Activated CD8-positive, alpha-beta memory T cell treated with anti-CD3 and anti-CD28 coated beads for 24 hours (primary cell): ENCODE results near the gene STAB1.

ENCODE experiments used
- DNase-seq: peaks from one replicate; pipeline ENCODE4 v3.0.0-alpha.2; 2020

Gene STAB1

DNA sequence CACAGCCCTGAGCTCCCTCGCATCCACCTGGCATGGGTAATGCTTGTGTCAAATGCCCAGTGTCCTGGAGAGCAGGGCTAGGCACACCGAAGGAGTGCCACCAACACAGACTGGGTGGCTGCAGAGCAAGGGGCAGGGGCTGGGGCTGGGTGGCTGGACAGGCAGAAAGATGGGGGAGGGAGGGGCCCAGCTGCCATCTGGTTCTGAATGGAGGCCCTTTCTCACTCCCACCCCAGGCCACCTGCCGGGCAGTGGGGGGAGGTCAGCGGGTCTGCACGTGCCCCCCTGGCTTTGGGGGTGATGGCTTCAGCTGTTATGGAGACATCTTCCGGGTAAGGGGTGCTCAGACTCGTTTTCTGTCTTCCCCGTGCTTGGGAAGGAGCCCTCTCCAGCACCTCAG lies 17.0 kb downstream of the STAB1 start:
- no peak for DNase-seq

GRCh38 chr3:52512727-52513126 lies 17.6 kb downstream of the STAB1 start:
- DNase-seq, result no peak

DNA sequence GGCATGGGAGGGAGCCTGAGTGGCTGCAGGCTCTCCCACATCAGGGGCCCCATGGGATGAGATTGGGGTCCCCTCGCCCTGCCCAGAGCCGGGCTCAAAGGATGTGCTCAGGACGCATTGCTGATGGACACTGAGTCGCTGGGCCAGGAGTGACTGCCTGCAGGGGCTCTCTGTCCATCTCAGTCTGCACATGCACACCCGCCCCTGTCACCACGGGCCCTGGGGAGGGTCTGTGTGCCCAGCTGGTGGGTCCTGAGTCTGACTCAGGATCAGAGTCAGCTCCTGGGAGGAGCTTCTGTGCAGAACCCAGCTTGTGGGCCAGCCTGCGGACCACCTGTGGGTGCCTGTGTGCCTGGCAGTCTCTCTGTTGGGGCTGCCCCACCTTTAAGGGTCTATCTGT lies 18.1 kb downstream of the STAB1 start:
- no peak for DNase-seq

DNA sequence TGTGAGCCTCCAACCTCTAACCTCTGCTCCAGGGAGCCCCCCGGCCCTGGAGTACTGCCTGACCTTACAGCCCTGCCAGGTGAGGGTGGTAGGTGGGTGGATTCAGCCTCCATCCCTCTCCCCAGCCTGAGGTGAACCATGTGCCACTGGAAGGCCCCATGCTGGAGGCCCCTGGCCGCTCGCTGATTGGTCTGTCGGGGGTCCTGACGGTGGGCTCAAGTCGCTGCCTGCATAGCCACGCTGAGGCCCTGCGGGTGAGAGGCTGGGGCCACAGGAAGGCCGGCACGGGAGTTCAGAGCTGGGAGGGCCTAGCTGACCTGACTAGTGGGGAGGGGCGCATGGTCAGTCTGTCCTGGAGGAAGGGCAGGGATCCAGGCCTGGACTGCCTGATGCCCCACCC lies 19.4 kb downstream of the STAB1 start:
- DNase-seq, result no peak

GRCh38 chr3:52515192-52515591 lies 20.1 kb downstream of the STAB1 start:
- no peak for DNase-seq

DNA sequence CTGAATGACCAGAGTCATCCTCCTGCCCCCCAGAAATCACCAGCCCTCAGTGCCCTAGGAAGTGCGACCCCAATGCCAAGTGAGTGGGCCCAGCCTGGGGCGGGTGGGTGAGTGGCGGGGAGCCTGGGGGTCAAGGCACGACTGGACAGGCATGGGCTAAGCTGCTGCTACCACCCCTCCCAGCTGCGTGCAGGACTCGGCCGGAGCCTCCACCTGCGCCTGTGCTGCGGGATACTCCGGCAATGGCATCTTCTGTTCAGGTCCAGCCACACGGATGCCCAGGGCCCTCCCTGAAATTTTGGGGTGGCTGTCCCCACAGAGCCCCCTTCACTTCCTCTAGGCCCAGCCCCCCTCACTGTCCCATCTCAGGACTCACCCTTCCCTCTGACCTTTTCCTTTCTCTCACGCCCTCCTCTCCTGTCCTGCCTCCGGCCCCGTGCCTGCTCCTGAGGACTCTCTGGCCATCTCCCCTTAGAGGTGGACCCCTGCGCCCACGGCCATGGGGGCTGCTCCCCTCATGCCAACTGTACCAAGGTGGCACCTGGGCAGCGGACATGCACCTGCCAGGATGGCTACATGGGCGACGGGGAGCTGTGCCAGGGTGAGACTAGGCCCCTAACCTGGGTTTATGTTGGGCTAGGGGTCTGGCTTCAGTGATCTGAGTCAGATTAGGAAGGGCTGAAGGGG lies 21.5 kb downstream of the STAB1 start:
- no peak for DNase-seq

- DNase-seq, result no peak
These were observed 22.9 kb downstream of the STAB1 start for GRCh38 chr3:52517796-52518722.

DNA sequence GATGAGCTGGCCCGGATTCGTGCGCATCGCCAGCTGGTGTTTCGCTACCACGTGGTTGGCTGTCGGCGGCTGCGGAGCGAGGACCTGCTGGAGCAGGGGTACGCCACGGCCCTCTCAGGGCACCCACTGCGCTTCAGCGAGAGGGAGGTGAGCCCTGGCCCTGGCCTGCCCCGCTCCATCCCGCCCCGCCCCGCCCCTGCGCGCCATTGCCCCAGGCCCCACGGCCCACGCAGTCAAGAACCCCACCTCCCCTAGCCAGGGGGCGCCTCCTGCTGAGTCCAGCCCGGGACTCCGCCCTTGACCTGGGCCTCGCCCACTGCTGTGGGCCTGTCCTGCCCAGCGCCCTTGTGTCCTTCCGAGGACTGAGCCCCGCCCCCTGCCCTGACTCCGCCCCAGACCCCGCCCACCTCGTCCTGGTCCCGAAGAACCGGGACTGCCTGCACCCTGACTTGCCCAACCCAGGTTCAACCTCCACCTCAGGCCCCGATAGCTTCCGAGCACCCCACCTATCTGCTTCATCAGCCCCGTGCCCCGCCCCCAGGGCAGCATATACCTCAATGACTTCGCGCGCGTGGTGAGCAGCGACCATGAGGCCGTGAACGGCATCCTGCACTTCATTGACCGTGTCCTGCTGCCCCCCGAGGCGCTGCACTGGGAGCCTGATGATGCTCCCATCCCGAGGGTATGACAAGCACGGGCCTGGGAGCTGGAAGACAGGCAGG lies 23.7 kb downstream of the STAB1 start:
- no peak for DNase-seq

GRCh38 chr3:52519445-52520140 lies 24.5 kb downstream of the STAB1 start:
- DNase-seq, result no peak

DNA sequence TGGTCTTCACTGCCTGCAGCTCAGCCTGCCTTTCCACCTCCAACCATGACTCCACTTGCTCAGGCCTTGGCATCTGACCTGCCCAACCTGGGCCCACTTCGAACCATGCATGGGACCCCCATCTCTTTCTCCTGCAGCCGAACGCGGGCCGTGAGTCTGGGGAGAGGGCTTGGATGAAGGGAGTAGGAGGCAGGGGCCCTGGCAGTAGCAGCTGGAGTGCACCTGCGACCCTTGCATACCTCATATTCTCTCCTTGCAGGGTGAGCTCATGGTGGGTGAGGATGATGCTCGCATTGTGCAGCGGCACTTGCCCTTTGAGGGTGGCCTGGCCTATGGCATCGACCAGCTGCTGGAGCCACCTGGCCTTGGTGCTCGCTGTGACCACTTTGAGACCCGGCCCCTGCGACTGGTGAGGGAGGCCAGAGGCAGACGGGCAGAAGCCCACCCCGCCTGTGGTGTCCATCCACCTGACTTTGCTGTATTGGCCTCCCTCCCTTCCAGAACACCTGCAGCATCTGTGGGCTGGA lies 25.1 kb downstream of the STAB1 start:
- DNase-seq, result no peak

- no peak for DNase-seq
These were observed 25.8 kb downstream of the STAB1 start for GRCh38 chr3:52520716-52521487.

DNA sequence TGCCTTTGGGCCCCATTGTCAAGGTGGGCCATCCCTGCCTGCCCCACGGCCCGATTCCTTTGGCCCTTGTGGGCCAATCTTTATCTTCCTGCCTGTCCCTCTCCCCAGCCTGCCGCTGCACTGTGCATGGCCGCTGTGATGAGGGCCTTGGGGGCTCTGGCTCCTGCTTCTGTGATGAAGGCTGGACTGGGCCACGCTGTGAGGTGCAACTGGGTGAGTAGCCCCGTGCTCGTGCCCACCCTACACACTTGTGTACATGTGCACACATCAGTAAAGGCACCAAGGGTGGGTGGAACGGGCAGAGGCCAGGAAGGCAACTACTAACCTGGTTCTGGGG lies 26.3 kb downstream of the STAB1 start:
- no peak for DNase-seq

GRCh38 chr3:52521881-52522650 lies 26.9 kb downstream of the STAB1 start:
- no peak for DNase-seq

DNA sequence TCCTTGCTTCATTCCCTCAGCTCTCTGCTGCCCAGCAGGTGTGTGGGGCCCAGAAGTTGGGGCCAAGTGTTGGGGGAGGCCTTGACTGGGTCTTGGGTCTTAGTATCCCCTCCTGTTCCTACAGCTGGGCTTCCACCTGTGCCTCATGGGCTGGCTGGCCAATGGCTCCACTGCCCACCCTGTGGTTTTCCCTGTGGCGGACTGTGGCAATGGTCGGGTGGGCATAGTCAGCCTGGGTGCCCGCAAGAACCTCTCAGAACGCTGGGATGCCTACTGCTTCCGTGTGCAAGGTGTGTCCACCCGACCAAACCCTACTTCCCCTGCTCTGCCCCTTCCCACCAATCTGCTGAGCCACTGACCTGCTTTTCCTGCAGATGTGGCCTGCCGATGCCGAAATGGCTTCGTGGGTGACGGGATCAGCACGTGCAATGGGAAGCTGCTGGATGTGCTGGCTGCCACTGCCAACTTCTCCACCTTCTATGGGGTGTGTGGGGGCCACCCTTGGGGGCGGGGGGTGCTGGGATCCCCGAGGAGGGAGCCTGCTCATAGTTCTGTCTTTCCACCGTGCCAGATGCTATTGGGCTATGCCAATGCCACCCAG lies 27.6 kb downstream of the STAB1 start:
- no peak for DNase-seq

GRCh38 chr3:52523386-52524257 lies 28.5 kb downstream of the STAB1 start:
- DNase-seq, result no peak

GRCh38 chr3:52524258-52524751 lies 29.2 kb downstream of the STAB1 start:
- DNase-seq, result no peak

DNA sequence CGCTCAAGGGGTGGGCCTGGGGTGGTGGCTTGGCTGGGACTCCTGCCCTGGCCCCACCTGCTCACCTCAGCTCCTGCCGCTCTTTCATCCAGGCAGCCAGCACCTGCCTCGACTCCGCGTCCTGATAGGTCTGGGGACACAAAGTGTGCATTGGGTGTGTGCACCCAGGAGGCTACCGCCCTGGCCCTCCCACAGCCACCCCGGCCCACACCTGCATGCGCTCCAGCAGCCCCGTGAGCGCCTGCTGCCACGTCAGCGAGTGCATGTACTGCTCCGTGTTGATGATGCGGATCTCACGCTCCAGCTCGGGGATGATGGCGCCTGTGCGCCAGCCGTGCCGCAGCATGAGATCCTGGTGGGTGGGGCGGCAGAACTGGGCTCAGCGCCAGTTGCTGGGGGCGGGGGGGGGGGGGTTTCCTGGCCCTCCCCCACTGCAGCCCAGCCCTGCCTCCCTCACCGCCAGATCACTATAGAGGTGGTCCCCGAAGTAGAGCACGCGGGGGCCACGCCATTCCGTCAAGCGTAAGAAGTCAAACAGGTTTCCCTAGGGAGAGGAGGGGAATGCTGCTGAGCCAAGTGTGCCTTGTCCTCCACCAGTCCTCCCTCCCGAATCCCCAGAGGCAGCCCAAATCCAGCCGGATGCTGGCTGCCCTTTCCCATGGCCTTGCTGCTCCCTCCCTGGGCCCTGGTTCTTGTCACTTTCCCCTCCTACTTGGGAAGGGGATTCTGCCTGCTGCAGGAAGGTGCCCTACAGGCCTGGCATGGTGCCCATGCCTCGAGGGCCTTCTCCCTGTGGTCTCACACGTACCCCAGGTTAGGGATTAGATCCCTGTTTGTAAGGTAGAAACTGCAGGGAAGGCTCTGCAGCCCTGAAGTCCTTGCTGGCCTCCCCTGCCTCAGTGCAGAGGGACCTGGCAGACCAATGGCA lies 29.9 kb downstream of the STAB1 start:
- DNase-seq, result no peak
